Measurements from ENCODE around the gene ZBTB49.

DNA sequence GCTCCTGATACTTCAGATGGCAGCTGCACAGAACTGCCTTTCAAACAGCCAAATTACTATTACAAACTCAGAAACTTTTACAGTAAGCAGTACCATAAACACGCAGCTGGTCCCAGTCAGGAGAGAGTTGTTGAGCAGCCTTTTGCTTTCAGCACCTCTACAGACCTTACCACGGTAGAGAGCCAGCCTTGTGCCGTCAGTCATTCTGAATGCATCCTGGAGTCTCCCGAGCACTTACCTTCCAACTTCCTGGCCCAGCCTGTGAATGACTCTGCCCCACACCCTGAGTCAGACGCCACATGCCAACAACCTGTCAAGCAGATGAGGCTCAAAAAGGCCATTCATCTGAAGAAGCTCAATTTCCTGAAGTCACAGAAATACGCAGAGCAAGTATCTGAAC lies 12.4 kb downstream of the ZBTB49 start:
- TF ChIP-seq, protein P1, sequence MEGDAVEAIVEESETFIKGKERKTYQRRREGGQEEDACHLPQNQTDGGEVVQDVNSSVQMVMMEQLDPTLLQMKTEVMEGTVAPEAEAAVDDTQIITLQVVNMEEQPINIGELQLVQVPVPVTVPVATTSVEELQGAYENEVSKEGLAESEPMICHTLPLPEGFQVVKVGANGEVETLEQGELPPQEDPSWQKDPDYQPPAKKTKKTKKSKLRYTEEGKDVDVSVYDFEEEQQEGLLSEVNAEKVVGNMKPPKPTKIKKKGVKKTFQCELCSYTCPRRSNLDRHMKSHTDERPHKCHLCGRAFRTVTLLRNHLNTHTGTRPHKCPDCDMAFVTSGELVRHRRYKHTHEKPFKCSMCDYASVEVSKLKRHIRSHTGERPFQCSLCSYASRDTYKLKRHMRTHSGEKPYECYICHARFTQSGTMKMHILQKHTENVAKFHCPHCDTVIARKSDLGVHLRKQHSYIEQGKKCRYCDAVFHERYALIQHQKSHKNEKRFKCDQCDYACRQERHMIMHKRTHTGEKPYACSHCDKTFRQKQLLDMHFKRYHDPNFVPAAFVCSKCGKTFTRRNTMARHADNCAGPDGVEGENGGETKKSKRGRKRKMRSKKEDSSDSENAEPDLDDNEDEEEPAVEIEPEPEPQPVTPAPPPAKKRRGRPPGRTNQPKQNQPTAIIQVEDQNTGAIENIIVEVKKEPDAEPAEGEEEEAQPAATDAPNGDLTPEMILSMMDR (IDR thresholded peaks at IDR 0.05): no peak
- TF ChIP-seq POLR2AphosphoS5 (IDR thresholded peaks at IDR 0.05): no peak
- no peak for TF ChIP-seq POLR2A (IDR thresholded peaks at IDR 0.05)
- no peak for TF ChIP-seq EP300 (IDR thresholded peaks at IDR 0.05; ENCODE audit: low read depth)
